Left ventricle myocardium superior (tissue), 1 donor: ENCODE data around the gene IGLL1. TPM values are rescaled to one million over a fixed set of nuclear protein-coding genes. Genes with fewer than 3 reads are reported as not detected.

Source experiments
- ATAC-seq: fragments of 200-7000 bp; cut with Tn5 transposase; one replicate; pipeline ENCODE4 v1.9.1; 2020; ENCODE audit warnings: mild to moderate bottlenecking, moderate library complexity
- DNase-seq: peaks from one replicate; pipeline ENCODE4 v3.0.0-alpha.2; 2020
- intact Hi-C: fragments of 100-400 bp; cut with micrococcal nuclease; formaldehyde crosslinking; loops from one replicate; pipeline ENCODE4 v1.11.0; 2022
- total RNA-seq: library from RNA; stranded (reverse); fragmentation: NEBNext Ultra II Directional; extraction: Animal tissue kit (Norgen Biotek cat#: 25700); gene quantifications from one replicate; pipeline ENCODE4 v1.2.1, GENCODE V29; 2021
- donor health status: DM: no; HTN: yes; CAD: no; lungs with severe emphysema.

IGLL1 gene
- total RNA-seq, 1 donor from 2014 or later, result not detected

GRCh38 chr22:23533771-23534191 lies 46.3 kb downstream of the IGLL1 start:
- no peak for DNase-seq
- intact Hi-C loops, result no loop called here
- peak; percentile 33 for ATAC-seq

DNA sequence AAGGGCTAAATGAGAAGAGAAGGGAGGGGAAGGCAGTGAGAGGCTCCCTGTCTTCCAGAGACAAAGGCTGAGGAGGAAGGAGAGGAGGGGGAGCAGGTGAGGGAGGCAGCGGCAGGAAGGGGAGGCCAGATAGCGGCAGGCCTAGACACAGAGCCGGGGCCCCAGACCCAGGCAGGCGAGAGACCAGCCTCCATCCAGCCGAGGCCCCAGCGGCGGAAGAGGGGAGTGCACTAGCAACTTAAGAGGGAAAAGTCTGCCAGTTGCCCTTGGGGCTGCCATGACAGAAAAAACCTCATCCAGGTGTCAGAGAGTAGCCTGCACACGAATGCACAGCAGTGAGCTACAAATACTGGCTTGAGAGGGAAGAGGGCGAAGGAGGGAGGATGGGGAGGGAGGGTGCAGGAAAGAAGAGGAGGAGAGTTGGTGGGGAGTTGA lies 46.7 kb downstream of the IGLL1 start:
- no peak for DNase-seq
- ATAC-seq, result no peak
- intact Hi-C loops, result no loop called here

DNA sequence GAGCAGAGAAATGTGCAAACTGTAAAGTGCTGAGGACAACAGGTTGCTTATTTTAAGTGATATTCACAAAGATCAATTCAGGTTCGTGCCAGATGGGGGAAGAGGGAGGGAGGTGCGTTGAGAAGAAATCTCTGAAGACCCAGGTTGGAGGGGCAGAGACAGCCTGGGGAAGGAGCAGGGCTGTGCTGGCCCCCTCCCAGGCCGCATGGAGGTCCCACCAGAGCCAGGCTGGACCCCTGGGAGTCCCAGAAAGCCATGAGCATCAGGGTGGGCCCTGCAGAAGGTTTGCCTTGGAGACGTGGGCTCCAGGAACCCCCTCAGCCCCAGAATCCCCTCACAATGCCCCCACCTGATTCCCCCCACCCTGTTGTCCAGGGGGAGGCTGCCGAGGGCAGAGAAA lies 47.4 kb downstream of the IGLL1 start:
- intact Hi-C loops, result no loop called here
- no peak for DNase-seq
- ATAC-seq, result no peak

DNA sequence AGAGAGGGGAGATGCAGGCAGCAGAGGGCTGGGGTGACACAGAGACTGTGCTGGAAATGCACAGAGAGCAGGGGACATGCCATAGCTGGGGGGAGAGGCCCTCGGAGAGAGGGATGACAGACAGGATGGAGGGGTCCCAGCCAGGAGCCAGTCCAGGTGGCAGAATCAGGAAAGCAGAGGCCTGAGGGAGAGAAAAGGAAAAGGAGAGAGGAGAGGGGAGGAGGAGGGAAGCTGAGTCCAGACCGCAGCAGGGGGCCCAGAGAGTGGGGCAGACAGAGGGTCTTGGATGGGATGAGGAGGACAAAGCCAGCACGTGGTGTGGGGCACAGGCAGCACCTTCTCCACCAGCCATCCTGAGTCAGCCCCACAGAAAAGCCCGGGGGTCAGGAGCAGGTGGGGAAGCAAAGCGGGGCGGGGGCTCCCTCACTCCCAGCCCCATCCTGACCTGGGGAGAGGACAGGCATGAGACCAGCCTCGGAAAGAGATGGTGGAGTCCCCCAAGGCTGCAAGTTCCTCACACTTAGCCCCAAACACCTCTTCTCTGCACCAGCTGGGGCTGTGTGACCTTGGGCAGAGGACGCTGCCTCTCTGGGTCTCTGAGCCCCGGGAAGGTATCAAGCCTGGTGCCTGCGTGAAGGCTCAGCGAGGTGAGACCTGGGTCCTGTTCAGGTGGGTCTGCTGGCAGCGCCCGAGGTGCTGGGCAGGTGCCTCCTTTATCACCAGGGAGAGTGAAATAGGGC lies 48.0 kb downstream of the IGLL1 start:
- DNase-seq (no peak), ATAC-seq (no peak)
- intact Hi-C loops, result no loop called here

DNA sequence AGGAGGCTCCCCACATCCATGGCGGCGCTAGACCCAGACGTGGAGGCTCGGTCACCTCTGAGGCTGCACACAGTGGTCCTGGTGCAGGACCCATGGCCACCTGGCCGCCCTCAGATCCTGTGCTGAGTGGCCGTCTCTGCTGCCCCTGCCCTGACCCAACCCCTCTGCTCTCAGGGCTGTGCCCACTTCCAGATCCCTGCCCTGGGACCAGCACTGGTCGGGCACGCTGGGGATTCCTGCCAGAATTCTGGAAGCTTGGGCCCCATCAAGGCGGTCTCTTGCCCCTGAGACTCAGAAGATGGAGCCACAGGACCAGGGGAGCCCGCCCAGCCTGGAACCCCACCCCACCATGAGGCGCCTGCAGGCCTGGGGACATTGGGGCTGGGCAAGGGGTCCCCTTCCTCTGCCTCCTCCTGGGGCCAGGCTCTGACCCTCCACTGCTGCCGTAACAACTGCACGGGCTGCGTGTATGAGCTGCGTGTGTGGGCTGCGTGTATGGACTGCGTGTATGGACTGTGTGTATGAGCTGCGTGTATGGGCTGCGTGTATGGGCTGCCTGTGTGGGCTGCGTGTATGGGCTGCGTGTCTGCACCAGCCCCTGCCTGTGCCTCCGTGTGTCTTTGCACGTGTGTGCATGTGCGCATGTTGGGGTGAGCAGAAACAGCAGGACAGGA lies 48.7 kb downstream of the IGLL1 start:
- DNase-seq (no peak), ATAC-seq (no peak)
- intact Hi-C loops, result no loop called here

GRCh38 chr22:23530766-23531282 lies 49.3 kb downstream of the IGLL1 start:
- ATAC-seq, result no peak
- intact Hi-C loops, result no loop called here
- DNase-seq, result no peak

- no peak for ATAC-seq
- no peak for DNase-seq
- intact Hi-C loops, result no loop called here
These were observed 50.0 kb downstream of the IGLL1 start for GRCh38 chr22:23530106-23530505.

- DNase-seq (no peak), ATAC-seq (no peak)
- intact Hi-C loops, result no loop called here
These were observed 50.7 kb downstream of the IGLL1 start for GRCh38 chr22:23529166-23530103.

DNA sequence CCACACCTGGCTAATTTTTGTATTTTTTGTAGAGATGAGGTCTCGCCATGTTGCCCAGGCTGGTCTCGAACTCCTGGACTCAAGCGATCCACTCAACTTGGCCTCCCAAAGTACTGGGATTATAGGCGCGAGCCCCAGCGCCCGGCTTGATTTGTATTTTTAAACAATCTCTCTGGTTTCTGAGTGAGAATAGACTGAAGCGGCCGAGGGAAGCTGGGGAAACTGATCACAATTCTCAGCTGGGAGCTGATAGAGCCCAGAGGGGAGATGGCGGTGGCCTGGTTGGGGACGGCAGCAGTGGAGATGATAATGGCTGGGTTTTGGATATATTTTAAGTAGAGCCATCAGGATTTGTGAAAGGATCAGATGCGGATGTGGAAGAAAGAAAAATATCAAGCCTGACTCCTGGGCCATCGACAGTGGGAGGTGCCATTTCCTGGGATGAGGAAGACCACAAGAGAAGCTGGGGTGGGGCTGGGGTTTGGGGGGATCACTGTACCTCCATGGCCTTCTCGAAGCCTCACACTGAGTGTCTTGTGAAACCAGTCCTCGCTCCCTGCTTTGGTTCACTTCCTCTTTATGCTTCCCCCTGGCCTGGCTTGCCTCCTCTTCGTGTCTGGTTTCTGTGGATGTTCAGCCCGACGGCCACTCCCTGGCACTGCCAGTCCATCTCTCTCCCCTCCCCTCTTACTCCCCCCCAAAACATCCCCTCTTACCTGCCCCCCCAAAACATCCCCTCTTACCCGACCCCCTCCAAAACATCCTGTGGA lies 51.9 kb downstream of the IGLL1 start:
- intact Hi-C loops, result no loop called here
- no peak for ATAC-seq
- no peak for DNase-seq

DNA sequence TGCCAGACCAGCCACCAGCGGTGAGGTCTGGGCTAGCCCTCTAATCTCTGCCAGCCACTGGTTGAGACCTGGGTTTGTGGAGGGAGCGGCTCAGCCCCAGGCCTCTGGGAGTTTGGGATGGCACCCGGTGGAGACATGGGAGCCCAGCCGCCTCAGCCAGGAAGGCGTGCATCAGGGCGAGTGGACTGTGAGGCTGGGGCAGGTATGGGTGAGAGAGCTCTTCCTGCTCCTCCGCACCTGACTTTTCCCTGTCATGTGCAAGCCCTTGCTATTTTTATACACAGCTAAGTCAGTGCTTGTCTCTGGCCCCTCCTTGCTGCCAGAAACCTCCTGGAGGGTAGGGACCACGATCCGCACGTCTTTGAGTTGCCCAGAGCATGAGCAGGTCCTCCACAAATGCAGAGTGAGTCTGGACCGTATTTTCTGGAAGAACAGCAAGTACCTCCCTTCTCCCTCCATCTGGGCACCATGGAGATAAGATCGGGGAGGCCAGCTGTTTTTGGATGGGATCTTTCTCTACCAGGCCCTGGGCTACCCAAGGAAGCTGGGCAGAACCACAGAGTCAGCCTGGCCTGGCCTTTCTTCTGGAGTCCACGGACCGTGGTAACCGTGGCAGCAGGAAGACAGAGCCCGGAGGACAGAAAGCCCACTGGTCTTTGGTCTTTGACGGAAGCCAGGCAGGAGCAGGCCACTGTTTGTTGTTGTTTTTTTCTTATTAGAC lies 53.3 kb downstream of the IGLL1 start:
- DNase-seq (no peak), ATAC-seq (no peak)
- intact Hi-C loops, result no loop called here

GRCh38 chr22:23525510-23525909 lies 54.6 kb downstream of the IGLL1 start:
- intact Hi-C loops, result no loop called here
- DNase-seq (no peak), ATAC-seq (no peak)

DNA sequence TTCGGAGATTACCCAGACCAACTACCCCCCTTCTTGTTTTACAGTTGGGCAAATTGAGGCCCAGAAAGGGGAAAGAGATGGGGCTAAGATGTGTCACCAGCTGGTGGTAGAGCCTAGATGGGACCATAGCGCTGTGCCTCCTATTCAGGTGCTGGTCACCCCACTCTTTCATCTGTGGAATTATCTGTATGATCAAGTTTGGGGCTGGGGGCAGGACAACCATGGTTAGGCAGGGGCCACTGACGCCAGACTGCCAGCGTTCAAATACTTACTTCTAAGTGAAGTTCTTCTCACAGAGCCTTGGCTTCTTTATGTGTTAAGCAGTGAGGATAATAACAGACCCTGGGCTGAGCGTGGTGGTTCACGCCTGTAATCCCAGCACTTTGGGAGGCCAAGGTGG lies 55.9 kb downstream of the IGLL1 start:
- ATAC-seq (no peak), DNase-seq (no peak)
- intact Hi-C loops, result no loop called here

DNA sequence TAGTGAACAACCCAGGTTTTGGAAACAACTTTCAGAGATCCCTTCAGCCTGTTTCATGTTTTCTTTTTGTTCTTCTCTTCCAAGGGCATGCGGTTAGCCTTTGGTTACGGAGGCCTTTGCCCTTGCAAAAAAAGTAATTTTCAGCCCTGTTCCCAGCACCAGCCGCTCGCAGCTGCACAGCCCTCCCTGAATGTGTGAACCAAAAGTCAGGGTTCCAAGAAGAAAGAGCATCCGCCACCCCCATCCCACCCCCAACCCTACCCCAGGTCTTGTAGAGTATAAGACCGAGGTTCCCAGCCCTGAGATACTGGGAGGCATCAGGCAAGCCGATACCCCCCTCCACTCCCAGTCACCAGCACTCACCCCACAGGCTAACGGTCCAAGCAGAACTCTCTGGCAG lies 56.4 kb downstream of the IGLL1 start:
- no peak for DNase-seq
- ATAC-seq, result no peak
- intact Hi-C loops, result no loop called here

Other genes starting within 250 kb of the IGLL1 start
- not detected for gene DRICH1, start 52.0 kb upstream of the IGLL1 start, total RNA-seq
- gene RGL4, start 110.7 kb upstream of the IGLL1 start, total RNA-seq, result not detected
- 3.5 TPM for gene ZNF70, start 170.8 kb upstream of the IGLL1 start, total RNA-seq
- gene VPREB3, start 174.1 kb upstream of the IGLL1 start, total RNA-seq, result 0.97 TPM
- not detected for gene C22orf15, start 182.7 kb upstream of the IGLL1 start, total RNA-seq
- 1,571 TPM for gene CHCHD10, start 187.7 kb upstream of the IGLL1 start, total RNA-seq
- gene MMP11, start 192.6 kb upstream of the IGLL1 start, total RNA-seq, result 32.3 TPM
- gene SMARCB1, start 206.7 kb upstream of the IGLL1 start, total RNA-seq, result 48.5 TPM